PC-3 (cell line): ENCODE measurements around the gene ZNF283. TPM values are rescaled to one million over a fixed set of nuclear protein-coding genes. Genes with fewer than 3 reads are reported as not detected.

ENCODE experiments used
- ATAC-seq: fragments of 200-7000 bp; cut with Tn5 transposase; 2 replicates; pipeline ENCODE4 v1.9.1; 2020; ENCODE audit warnings: mild to moderate bottlenecking, moderate library complexity
- BruUV-seq: library from RNA; stranded (reverse); fragments of 400-500 nt; replicated peaks from 2 replicates; lab custom pipeline; 2021; lab: Mats Ljungman, UMichigan
- CTCF ChIA-PET: fragments of 300-600 bp; sonication (Branson Sonifier 250); formaldehyde crosslinking; loops from one replicate; lab custom pipeline; 2022; ENCODE audit warnings: antibody characterized with exemption; lab: Charles Lee
- POLR2A ChIA-PET: fragments of 300-600 bp; sonication (Branson Sonifier 250); formaldehyde crosslinking; loops from one replicate; lab custom pipeline; 2022; ENCODE audit warnings: antibody characterized with exemption; ENCODE audit not compliant: unreplicated experiment; lab: Charles Lee
- DNase-seq: peaks from one replicate; pipeline ENCODE4 v3.0.0-alpha.2; 2015
- H2AFZ ChIP-seq: fragments of 300-600 bp; sonication (generic); 2 replicates; pipeline ENCODE4 v1.6.0; 2016; ENCODE audit warnings: antibody characterized with exemption, low read length
- H3F3A ChIP-seq: fragments of 300-600 bp; sonication (generic); one replicate; pipeline ENCODE4 v1.6.0; 2017; ENCODE audit warnings: antibody characterized with exemption, low read length, control low read depth, mild to moderate bottlenecking; ENCODE audit not compliant: unreplicated experiment
- H3K27ac ChIP-seq: fragments of 300-600 bp; sonication (generic); 2 replicates; pipeline ENCODE4 v1.5.1; 2016; ENCODE audit warnings: mild to moderate bottlenecking, low read length
- H3K27me3 ChIP-seq: fragments of 300-600 bp; sonication (generic); 2 replicates; pipeline ENCODE4 v1.6.1; 2016; ENCODE audit warnings: low read length, mixed read lengths
- H3K36me3 ChIP-seq: fragments of 300-600 bp; sonication (generic); 2 replicates; pipeline ENCODE4 v1.6.1; 2016; ENCODE audit warnings: low read depth, mixed run types, low read length, mixed read lengths
- H3K4me1 ChIP-seq: fragments of 300-600 bp; sonication (generic); 2 replicates; pipeline ENCODE4 v1.5.1; 2016; ENCODE audit warnings: low read length; ENCODE audit not compliant: insufficient read depth
- H3K4me2 ChIP-seq: fragments of 300-600 bp; sonication (generic); 2 replicates; pipeline ENCODE4 v1.6.0; 2016; ENCODE audit warnings: low read length
- H3K4me3 ChIP-seq: fragments of 300-600 bp; sonication (generic); 2 replicates; pipeline ENCODE4 v1.5.1; 2016; ENCODE audit warnings: mild to moderate bottlenecking, low read length, mixed read lengths
- H3K79me2 ChIP-seq: fragments of 300-600 bp; sonication (generic); 2 replicates; pipeline ENCODE4 v1.6.1; 2017; ENCODE audit warnings: low read length, mixed read lengths
- H3K9ac ChIP-seq: fragments of 300-600 bp; sonication (generic); 2 replicates; pipeline ENCODE4 v1.6.0; 2016; ENCODE audit warnings: mild to moderate bottlenecking, low read length
- H3K9me2 ChIP-seq: fragments of 300-600 bp; sonication (generic); replicated peaks from 2 replicates; pipeline ENCODE4 v1.6.1; 2016; ENCODE audit warnings: mixed run types, low read length, mixed read lengths
- H3K9me3 ChIP-seq: fragments of 300-600 bp; sonication (generic); 2 replicates; pipeline ENCODE4 v1.6.1; 2016; ENCODE audit warnings: low read length, mixed read lengths
- H4K20me1 ChIP-seq: fragments of 300-600 bp; sonication (generic); 2 replicates; pipeline ENCODE4 v1.6.1; 2016; ENCODE audit warnings: low read length, mixed read lengths
- EZH2 ChIP-seq: fragments of 300-600 bp; sonication (generic); IDR thresholded peaks from one replicate; pipeline ENCODE4 v1.6.1; 2017; ENCODE audit warnings: antibody characterized with exemption, mild to moderate bottlenecking, low read length; ENCODE audit not compliant: unreplicated experiment
- EZH2phosphoT487 ChIP-seq: fragments of 300-600 bp; sonication (generic); IDR thresholded peaks from 2 replicates; pipeline ENCODE4 v1.6.1; 2018; ENCODE audit warnings: mild to moderate bottlenecking, antibody characterized with exemption, low read length, borderline replicate concordance
- intact Hi-C: fragments of 100-400 bp; cut with micrococcal nuclease; formaldehyde crosslinking; loops from 2 replicates; pipeline ENCODE4 v1.9.0; 2023
- total RNA-seq: library from RNA; depleted of rRNA; stranded (reverse); fragments of >200 nt; gene quantifications from 2 replicates; pipeline ENCODE4 v1.2.3, GENCODE V29; 2014
- TF ChIP-seq, protein P1 (sequence below): fragments of 300-600 bp; sonication (generic); conservative IDR thresholded peaks from 2 replicates; pipeline ENCODE4 v1.5.1; 2017; ENCODE audit warnings: antibody characterized with exemption, low read depth, mild to moderate bottlenecking, low read length

ZNF283 gene
- total RNA-seq, 1 experiment from 2014 or later, result 3.0 TPM

DNA sequence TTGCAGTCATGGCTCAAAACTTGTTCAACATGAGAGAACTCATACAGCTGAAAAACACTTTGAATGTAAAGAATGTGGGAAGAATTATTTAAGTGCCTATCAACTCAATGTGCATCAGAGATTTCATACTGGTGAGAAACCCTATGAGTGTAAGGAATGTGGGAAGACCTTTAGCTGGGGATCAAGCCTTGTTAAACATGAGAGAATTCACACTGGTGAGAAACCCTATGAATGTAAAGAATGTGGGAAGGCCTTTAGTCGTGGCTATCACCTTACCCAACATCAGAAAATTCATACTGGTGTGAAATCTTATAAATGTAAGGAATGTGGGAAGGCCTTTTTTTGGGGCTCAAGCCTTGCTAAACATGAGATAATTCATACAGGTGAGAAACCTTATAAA, 20.1 kb downstream of the ZNF283 start:
- no TSS peak for BruUV-seq
- no peaks in the 10 kb centered on the region for H3K4me1 ChIP-seq
- peaks cover 58% of the 10 kb centered on the region for H3K9me3 ChIP-seq
- no peak overlapping the region for H3K4me3 ChIP-seq
- no peak overlapping the region for H3K27ac ChIP-seq
- no peaks in the 10 kb centered on the region for H3F3A ChIP-seq
- H3K9me2 ChIP-seq, result no peaks in the 10 kb centered on the region
- intact Hi-C loops, result no loop called here
- no peak overlapping the region for H2AFZ ChIP-seq
- H3K79me2 ChIP-seq, result no peaks in the 10 kb centered on the region
- H3K36me3 ChIP-seq, result peaks cover 83% of the 10 kb centered on the region
- ChIA-PET CTCF (no interaction called here), POLR2A (no interaction called here)
- DNase-seq (no peak), ATAC-seq (no peak)
- no peak overlapping the region for H3K9ac ChIP-seq
- H3K27me3 ChIP-seq, result no peaks in the 10 kb centered on the region
- no peaks in the 10 kb centered on the region for H4K20me1 ChIP-seq
- TF ChIP-seq EZH2phosphoT487 (no peak), EZH2 (no peak)
- TF ChIP-seq, protein P1, sequence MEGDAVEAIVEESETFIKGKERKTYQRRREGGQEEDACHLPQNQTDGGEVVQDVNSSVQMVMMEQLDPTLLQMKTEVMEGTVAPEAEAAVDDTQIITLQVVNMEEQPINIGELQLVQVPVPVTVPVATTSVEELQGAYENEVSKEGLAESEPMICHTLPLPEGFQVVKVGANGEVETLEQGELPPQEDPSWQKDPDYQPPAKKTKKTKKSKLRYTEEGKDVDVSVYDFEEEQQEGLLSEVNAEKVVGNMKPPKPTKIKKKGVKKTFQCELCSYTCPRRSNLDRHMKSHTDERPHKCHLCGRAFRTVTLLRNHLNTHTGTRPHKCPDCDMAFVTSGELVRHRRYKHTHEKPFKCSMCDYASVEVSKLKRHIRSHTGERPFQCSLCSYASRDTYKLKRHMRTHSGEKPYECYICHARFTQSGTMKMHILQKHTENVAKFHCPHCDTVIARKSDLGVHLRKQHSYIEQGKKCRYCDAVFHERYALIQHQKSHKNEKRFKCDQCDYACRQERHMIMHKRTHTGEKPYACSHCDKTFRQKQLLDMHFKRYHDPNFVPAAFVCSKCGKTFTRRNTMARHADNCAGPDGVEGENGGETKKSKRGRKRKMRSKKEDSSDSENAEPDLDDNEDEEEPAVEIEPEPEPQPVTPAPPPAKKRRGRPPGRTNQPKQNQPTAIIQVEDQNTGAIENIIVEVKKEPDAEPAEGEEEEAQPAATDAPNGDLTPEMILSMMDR, result no peak
- H3K4me2 ChIP-seq, result no peak overlapping the region

DNA sequence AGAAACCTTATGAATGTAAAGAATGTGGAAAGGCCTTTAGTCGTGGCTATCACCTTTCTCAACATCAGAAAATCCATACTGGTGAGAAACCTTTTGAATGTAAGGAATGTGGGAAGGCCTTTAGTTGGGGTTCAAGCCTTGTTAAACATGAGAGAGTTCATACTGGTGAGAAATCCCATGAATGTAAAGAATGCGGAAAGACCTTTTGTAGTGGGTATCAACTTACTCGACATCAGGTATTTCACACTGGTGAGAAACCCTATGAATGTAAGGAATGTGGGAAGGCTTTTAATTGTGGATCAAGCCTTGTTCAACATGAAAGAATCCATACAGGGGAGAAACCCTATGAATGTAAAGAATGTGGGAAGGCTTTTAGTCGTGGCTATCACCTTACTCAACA, 20.8 kb downstream of the ZNF283 start:
- CTCF ChIA-PET, result no interaction called here
- no TSS peak for BruUV-seq

DNA sequence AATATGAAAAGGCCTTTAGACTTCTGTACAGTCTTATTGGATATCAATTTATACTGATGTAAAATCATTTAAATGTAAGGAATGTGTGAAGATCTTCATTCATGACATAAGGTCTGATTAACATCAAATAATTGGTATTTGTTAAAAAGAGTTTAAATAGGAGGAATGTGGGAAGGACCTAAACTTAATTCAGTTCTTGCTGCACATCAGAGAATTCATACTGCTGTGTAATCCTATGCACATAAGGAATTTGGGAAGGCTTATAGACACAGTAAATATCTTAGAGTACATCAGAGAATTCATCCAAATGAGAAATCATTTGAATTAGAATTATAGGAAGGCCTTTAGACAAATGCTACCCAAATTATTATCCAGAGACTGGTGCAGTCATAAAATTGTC, 21.7 kb downstream of the ZNF283 start:
- TF ChIP-seq EZH2phosphoT487 (no peak), EZH2 (no peak)
- TF ChIP-seq, protein P1, result no peak
- POLR2A ChIA-PET, result no interaction called here
- Histone ChIP-seq H3K36me3 (peaks cover 78% of the 10 kb centered on the region), H3K79me2 (no peaks in the 10 kb centered on the region), H3K9me3 (peaks cover 51% of the 10 kb centered on the region), H2AFZ (no peak overlapping the region), H3K27me3 (no peaks in the 10 kb centered on the region), H3K27ac (no peak overlapping the region), H3K4me1 (no peaks in the 10 kb centered on the region), H3K9me2 (no peaks in the 10 kb centered on the region), H3F3A (no peaks in the 10 kb centered on the region), H3K9ac (no peak overlapping the region), H3K4me3 (no peak overlapping the region), H3K4me2 (no peak overlapping the region), H4K20me1 (no peaks in the 10 kb centered on the region)
- BruUV-seq, result no TSS peak
- intact Hi-C loops, result no loop called here
- ATAC-seq, result no peak
- DNase-seq, result no peak
- CTCF ChIA-PET, result no interaction called here

More for the DNA sequence above, 20.8 kb downstream of the ZNF283 start:
- H3K36me3 ChIP-seq, result peaks cover 83% of the 10 kb centered on the region
- no peak overlapping the region for H2AFZ ChIP-seq
- H3K9me2 ChIP-seq, result no peaks in the 10 kb centered on the region
- peaks cover 58% of the 10 kb centered on the region for H3K9me3 ChIP-seq
- no peaks in the 10 kb centered on the region for H3K4me1 ChIP-seq
- intact Hi-C loops, result no loop called here
- no peaks in the 10 kb centered on the region for H4K20me1 ChIP-seq
- H3K4me3 ChIP-seq, result no peak overlapping the region
- no peak overlapping the region for H3K9ac ChIP-seq
- no peaks in the 10 kb centered on the region for H3K79me2 ChIP-seq
- DNase-seq, result no peak
- no peak for ATAC-seq
- TF ChIP-seq, protein P1, result no peak
- TF ChIP-seq EZH2phosphoT487, result no peak
- TF ChIP-seq EZH2, result no peak
- POLR2A ChIA-PET, result no interaction called here
- H3F3A ChIP-seq, result no peaks in the 10 kb centered on the region
- H3K4me2 ChIP-seq, result no peak overlapping the region
- H3K27ac ChIP-seq, result no peak overlapping the region
- H3K27me3 ChIP-seq, result no peaks in the 10 kb centered on the region
